AG10803 (cell line): ENCODE measurements around the gene IL1RAPL2.

Source experiments
- DNase-seq: peaks from one replicate; pipeline ENCODE4 v3.0.0; 2010; ENCODE audit warnings: low read depth
- H3K4me3 ChIP-seq: 2 replicates; pipeline ENCODE4 v1.5.1; 2011; ENCODE audit warnings: mild to moderate bottlenecking, low read length, control low read depth
- TF ChIP-seq, protein P1 (sequence below): conservative IDR thresholded peaks from 2 replicates; pipeline ENCODE4 v1.5.1; 2011; ENCODE audit warnings: mild to moderate bottlenecking, low read length, control low read depth, inconsistent platforms

The IL1RAPL2 gene

DNA sequence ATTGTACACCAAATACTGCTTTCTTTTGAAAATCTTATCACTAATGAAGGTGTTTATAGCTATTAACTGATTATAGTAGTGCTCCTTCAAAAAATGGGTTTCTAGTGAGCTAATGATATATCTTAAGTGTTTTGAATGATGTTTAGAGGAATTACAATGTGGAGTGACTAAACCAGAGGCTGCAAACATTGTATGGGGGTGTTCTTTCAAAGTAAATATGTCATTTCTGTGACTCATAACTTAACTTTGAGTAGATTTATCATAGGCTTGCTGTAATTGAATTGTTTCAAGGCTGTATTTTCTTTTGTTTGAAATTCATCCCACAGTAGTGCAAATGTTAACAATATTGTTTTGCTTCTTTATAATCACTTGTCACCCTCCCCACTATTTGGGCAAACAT lies 141.6 kb downstream of the IL1RAPL2 start:
- DNase-seq: no peak
- TF ChIP-seq, protein P1, sequence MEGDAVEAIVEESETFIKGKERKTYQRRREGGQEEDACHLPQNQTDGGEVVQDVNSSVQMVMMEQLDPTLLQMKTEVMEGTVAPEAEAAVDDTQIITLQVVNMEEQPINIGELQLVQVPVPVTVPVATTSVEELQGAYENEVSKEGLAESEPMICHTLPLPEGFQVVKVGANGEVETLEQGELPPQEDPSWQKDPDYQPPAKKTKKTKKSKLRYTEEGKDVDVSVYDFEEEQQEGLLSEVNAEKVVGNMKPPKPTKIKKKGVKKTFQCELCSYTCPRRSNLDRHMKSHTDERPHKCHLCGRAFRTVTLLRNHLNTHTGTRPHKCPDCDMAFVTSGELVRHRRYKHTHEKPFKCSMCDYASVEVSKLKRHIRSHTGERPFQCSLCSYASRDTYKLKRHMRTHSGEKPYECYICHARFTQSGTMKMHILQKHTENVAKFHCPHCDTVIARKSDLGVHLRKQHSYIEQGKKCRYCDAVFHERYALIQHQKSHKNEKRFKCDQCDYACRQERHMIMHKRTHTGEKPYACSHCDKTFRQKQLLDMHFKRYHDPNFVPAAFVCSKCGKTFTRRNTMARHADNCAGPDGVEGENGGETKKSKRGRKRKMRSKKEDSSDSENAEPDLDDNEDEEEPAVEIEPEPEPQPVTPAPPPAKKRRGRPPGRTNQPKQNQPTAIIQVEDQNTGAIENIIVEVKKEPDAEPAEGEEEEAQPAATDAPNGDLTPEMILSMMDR: no peak
- H3K4me3 ChIP-seq: no peak overlapping the region

DNA sequence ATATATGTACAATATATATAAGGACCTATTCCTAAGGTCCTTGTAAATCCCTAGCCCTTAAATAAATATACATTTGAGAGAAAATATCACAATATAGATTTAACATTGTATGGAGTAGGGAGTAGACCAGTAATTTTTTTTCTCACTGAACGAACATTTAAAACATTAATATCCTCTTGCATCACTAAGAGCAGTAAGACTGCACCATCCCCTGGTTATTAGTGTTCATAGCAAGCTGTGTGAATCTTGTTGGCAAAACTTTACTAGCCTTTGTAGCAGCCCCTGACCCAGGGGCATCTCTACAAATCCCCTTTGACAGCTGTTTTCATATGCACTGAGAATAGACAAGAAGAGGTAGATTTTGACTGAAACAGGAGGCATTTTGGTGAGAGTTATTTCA lies 146.5 kb downstream of the IL1RAPL2 start:
- TF ChIP-seq, protein P1: no peak
- H3K4me3 ChIP-seq: no peak overlapping the region
- no peak for DNase-seq

- TF ChIP-seq, protein P1: no peak
- no peak for DNase-seq
- no peak overlapping the region for H3K4me3 ChIP-seq
Measured at GRCh38 chrX:104721854-104722253, 155.9 kb downstream of the IL1RAPL2 start.

- no peak overlapping the region for H3K4me3 ChIP-seq
- TF ChIP-seq, protein P1: no peak
- DNase-seq: no peak
Measured at GRCh38 chrX:104728456-104728855, 162.5 kb downstream of the IL1RAPL2 start.

GRCh38 chrX:104742355-104742754 lies 176.4 kb downstream of the IL1RAPL2 start:
- no peak overlapping the region for H3K4me3 ChIP-seq
- TF ChIP-seq, protein P1: no peak
- no peak for DNase-seq

GRCh38 chrX:104745152-104745551 lies 179.2 kb downstream of the IL1RAPL2 start:
- TF ChIP-seq, protein P1: no peak
- H3K4me3 ChIP-seq: no peak overlapping the region
- no peak for DNase-seq

DNA sequence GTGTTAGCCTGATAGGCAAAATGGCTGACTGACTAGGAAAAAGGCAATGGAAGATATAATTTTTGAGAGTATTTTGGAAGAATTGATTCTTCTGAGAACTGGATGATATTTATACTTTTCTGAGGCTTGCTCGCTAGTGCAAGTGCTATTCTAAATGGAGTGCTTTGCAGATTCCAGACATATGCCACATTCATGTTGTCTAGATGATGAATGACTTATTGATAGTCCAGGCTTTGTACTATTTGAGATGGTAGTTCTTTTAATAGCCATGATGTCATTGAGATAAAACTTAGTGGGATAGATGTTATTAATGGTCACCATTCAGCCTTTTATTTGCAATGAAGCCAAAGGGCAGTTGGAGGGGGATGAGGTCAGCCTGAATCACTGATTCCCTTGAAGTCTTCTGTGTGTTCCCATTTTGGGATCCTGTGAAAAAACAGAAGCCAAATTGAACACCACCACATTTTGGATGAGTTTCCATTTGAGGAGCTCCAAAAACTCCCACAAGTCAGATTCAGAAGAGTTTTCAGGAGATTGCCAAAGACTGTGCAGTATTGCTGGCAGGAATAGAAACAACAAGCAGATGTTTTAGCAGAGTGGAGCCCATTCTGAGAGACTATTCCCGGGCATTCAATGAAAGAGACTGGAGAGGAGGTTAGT lies 184.1 kb downstream of the IL1RAPL2 start:
- no peak for DNase-seq
- TF ChIP-seq, protein P1: no peak
- no peak overlapping the region for H3K4me3 ChIP-seq
